Chondrocyte (in vitro differentiated cells): ENCODE results near the gene RPA3. TPM values are rescaled to one million over a fixed set of nuclear protein-coding genes. Genes with fewer than 3 reads are reported as not detected.

Experiments used
- DNase-seq: peaks from one replicate; pipeline ENCODE4 v3.0.0; 2021; ENCODE audit warnings: mixed read lengths, low spot score
- H3K27ac Mint-ChIP-seq: one replicate; pipeline ENCODE4 v1.8.0; 2021; ENCODE audit warnings: mild to moderate bottlenecking, moderate library complexity, mixed read lengths; ENCODE audit not compliant: unreplicated experiment
- H3K27me3 Mint-ChIP-seq: 2 replicates; pipeline ENCODE4 v1.8.0; 2021; ENCODE audit warnings: low read depth, mixed read lengths
- H3K36me3 Mint-ChIP-seq: 2 replicates; pipeline ENCODE4 v1.8.0; 2021; ENCODE audit warnings: low read depth, mixed read lengths
- H3K4me1 Mint-ChIP-seq: 2 replicates; pipeline ENCODE4 v1.8.0; 2021; ENCODE audit warnings: low read depth, mild to moderate bottlenecking, mixed read lengths
- H3K4me3 Mint-ChIP-seq: one replicate; pipeline ENCODE4 v1.8.0; 2021; ENCODE audit warnings: mild to moderate bottlenecking, moderate library complexity, mixed read lengths; ENCODE audit not compliant: unreplicated experiment
- H3K9me3 Mint-ChIP-seq: 2 replicates; pipeline ENCODE4 v1.8.0; 2021; ENCODE audit warnings: low read depth, mixed read lengths
- total RNA-seq: library from RNA; stranded (reverse); gene quantifications from 3 replicates; pipeline ENCODE4 v1.2.1, GENCODE V29; 2021
- TF ChIP-seq, protein P1 (sequence below): fragments of 200-600 bp; sonication (generic); IDR thresholded peaks from 2 replicates; pipeline ENCODE4 v1.5.0; 2021; ENCODE audit warnings: antibody characterized with exemption, mild to moderate bottlenecking, moderate library complexity

Gene RPA3
- total RNA-seq, 1 donor from 2014 or later: 8.3 TPM

DNA sequence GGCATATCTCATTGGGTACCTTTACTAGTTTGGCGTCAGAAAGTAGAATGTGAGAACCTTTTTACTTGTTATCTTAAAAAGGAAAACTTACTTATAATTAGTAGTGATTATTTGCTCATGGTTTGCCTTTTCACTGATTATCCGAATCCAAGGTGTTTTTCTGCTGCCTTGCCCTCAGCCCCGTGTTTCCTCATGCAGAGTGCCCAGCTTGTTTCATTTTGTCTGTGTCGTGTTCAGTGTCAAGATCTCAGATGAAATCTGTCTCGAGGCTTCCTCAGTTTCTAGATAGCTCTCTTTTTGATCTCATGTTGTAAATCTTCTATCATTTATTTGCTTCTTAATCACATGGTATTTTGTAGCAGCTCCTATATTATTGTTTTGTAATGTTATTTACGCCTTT, 30.1 kb downstream of the RPA3 start:
- H3K4me3 Mint-ChIP-seq: no peak overlapping the region
- H3K36me3 Mint-ChIP-seq: no peaks in the 10 kb centered on the region
- H3K9me3 Mint-ChIP-seq: no peaks in the 10 kb centered on the region
- H3K27me3 Mint-ChIP-seq: no peaks in the 10 kb centered on the region
- H3K27ac Mint-ChIP-seq: no peak overlapping the region
- DNase-seq: no peak
- TF ChIP-seq, protein P1, sequence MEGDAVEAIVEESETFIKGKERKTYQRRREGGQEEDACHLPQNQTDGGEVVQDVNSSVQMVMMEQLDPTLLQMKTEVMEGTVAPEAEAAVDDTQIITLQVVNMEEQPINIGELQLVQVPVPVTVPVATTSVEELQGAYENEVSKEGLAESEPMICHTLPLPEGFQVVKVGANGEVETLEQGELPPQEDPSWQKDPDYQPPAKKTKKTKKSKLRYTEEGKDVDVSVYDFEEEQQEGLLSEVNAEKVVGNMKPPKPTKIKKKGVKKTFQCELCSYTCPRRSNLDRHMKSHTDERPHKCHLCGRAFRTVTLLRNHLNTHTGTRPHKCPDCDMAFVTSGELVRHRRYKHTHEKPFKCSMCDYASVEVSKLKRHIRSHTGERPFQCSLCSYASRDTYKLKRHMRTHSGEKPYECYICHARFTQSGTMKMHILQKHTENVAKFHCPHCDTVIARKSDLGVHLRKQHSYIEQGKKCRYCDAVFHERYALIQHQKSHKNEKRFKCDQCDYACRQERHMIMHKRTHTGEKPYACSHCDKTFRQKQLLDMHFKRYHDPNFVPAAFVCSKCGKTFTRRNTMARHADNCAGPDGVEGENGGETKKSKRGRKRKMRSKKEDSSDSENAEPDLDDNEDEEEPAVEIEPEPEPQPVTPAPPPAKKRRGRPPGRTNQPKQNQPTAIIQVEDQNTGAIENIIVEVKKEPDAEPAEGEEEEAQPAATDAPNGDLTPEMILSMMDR: no peak
- peaks cover 21% of the 10 kb centered on the region for H3K4me1 Mint-ChIP-seq

DNA sequence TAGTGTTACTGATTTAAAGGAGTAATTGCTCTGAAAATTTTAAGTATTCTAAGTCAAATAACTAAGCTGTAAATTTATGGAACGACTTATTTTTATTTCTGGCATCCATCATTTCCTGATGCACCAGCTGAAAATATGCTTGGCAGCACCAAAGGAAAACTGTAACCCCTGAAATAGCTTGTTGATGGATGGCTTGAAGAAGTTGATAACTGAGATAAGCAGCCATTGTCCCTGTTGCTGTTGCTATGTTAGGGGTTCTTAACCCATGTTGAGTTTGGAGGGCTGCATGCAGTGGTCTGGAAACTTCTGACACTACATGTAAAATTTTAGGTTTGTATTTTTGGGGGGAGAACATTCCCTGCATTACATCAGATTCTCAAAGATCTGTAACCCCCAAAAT, 30.6 kb downstream of the RPA3 start:
- no peaks in the 10 kb centered on the region for H3K27me3 Mint-ChIP-seq
- H3K27ac Mint-ChIP-seq: no peak overlapping the region
- no peak for DNase-seq
- H3K4me1 Mint-ChIP-seq: peaks cover 21% of the 10 kb centered on the region
- no peak overlapping the region for H3K4me3 Mint-ChIP-seq
- no peaks in the 10 kb centered on the region for H3K9me3 Mint-ChIP-seq
- TF ChIP-seq, protein P1: no peak
- no peaks in the 10 kb centered on the region for H3K36me3 Mint-ChIP-seq

DNA sequence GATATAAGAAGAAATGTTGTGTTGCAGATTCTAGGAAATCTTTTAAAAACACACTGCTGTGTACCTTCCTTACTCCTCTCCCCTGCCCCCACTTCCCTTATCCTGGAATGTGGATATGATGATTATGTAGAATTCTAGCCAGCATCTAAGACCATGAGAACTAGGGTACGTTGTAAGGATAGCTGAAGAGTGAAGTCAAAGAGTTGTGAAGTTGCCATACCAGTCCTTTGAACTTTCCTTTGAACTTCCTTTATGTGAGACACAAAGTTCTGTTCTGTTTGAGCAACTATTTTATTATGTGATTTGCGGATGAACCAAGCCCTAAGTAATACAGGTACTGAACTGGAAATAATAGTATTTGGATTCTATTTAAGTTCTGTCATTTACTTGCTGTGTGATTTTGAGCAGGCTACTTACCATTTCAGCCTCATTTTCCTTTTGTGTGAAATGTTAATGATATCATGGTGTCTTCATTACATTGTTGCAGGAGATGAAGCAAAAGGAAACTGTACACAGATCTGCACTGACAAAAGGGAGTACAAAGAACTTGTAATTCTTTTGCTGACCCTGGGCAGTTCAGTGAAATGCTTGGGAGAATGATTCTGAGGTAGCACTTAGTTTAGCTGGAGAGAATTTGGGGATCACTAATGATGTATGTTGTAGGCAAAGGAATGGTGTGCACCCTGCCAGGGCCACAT, 31.4 kb downstream of the RPA3 start:
- TF ChIP-seq, protein P1: no peak
- Mint-ChIP-seq H3K4me3 (no peak overlapping the region), H3K4me1 (peaks cover 17% of the 10 kb centered on the region), H3K9me3 (no peaks in the 10 kb centered on the region), H3K36me3 (no peaks in the 10 kb centered on the region), H3K27me3 (no peaks in the 10 kb centered on the region), H3K27ac (peak overlapping the region; percentile 6)
- DNase-seq: no peak

DNA sequence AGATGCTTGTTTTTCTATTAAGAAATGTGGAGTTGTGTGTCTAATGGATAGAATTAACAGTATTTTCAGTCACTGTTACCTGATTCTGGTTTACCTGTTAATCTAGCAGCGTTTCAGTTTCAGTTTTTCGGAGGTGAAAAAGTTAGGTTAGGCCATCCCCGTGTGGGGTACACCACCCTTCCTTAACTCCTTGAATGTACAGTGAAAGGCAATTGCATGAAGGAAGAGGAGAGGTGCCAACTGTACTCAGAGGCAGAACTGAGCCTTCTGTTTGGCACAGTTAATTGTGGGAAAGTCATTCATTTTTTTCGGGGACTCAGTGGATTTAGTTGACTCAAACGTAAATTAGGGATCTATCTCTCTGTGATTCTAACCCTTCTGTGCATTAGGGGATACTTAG, 35.5 kb downstream of the RPA3 start:
- TF ChIP-seq, protein P1: no peak
- Mint-ChIP-seq H3K4me3 (no peak overlapping the region), H3K4me1 (peaks cover 11% of the 10 kb centered on the region), H3K36me3 (peaks cover 2% of the 10 kb centered on the region), H3K27me3 (no peaks in the 10 kb centered on the region), H3K27ac (no peak overlapping the region), H3K9me3 (peaks cover 2% of the 10 kb centered on the region)
- DNase-seq: no peak

DNA sequence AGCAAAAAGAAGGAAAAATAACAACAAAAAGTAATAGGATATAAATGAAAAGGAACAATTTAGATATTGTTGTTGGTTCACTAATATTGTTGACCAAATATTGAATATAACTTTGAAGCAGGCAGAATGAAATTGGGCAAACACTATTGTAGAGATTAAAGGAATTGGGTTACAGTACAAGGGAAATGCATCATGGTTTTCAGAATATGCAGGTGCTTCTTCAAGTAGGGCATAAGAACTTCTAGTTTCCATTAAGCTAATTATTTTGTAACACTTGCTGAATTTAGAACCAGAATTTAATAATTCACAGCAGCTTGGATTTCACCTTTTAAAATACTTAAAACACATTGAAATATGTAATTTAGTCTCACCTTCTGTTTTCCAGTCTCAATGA, 36.5 kb downstream of the RPA3 start:
- H3K4me1 Mint-ChIP-seq: peaks cover 4% of the 10 kb centered on the region
- no peaks in the 10 kb centered on the region for H3K27me3 Mint-ChIP-seq
- H3K27ac Mint-ChIP-seq: no peak overlapping the region
- H3K4me3 Mint-ChIP-seq: no peak overlapping the region
- H3K36me3 Mint-ChIP-seq: peaks cover 6% of the 10 kb centered on the region
- TF ChIP-seq, protein P1: no peak
- no peak for DNase-seq
- peaks cover 3% of the 10 kb centered on the region for H3K9me3 Mint-ChIP-seq
